Measurements from ENCODE around the gene PRKAG2. TPM values are rescaled to one million over a fixed set of nuclear protein-coding genes. Genes with fewer than 3 reads are reported as not detected.
"Not testable (repeated sequence)": the region's sequence is repeated elsewhere in the genome, so short reads cannot be mapped to it uniquely, and the experiment has no call there.

Gene PRKAG2
- total RNA-seq, 4 donors from 2014 or later: 19.5 to 30.8 (median 27.6) TPM

- Histone ChIP-seq H3K27ac (no peak overlapping the region), H3K4me3 (replicated peaks in 1 of 3) (no peak overlapping the region), H3K4me1 (peaks cover 0 to under 1% of the 10 kb centered on the region in 2 donors), H3K27me3 (no peaks in the 10 kb centered on the region), H3K9me3 (no peaks in the 10 kb centered on the region), H3K36me3 (no peaks in the 10 kb centered on the region)
- no peak for DNase-seq
- intact Hi-C loops (cut with DNase I): no loop called here
- WGBS, 2 donors: 83 to 87% methylated on average over 13 of the region's 13 CpGs
- TF ChIP-seq CTCF (IDR thresholded peaks at IDR 0.05) (no peak), POLR2A (IDR thresholded peaks at IDR 0.05) (no peak)
Measured at GRCh38 chr7:151831606-151832005, 45.3 kb downstream of the PRKAG2 start.

- WGBS, 2 donors: 77 to 89% methylated on average over 26 of the region's 26 CpGs
- Histone ChIP-seq H3K4me1 (peaks cover 0 to 9% of the 10 kb centered on the region in 2 donors), H3K9me3 (no peaks in the 10 kb centered on the region), H3K36me3 (no peaks in the 10 kb centered on the region), H3K27me3 (no peaks in the 10 kb centered on the region), H3K4me3 (replicated peaks in 1 of 3) (no peak overlapping the region), H3K27ac (peak overlapping the region in 1 of 3 donors; percentile 33)
- intact Hi-C loops (cut with DNase I): no loop called here
- no peak for TF ChIP-seq POLR2A (IDR thresholded peaks at IDR 0.05)
- no peak for TF ChIP-seq CTCF (IDR thresholded peaks at IDR 0.05)
- DNase-seq: no peak
Measured at GRCh38 chr7:151830121-151830830, 46.6 kb downstream of the PRKAG2 start.

- H3K27ac ChIP-seq: no peak overlapping the region
- no peaks in the 10 kb centered on the region for H3K27me3 ChIP-seq
Measured at GRCh38 chr7:151829707-151830106, 47.2 kb downstream of the PRKAG2 start.

GRCh38 chr7:151827620-151828019, 49.3 kb downstream of the PRKAG2 start:
- Histone ChIP-seq H3K9me3 (no peaks in the 10 kb centered on the region), H3K36me3 (no peaks in the 10 kb centered on the region), H3K4me1 (peaks cover 0 to 14% of the 10 kb centered on the region in 2 donors), H3K27ac (no peak overlapping the region), H3K4me3 (replicated peaks in 1 of 3) (no peak overlapping the region), H3K27me3 (no peaks in the 10 kb centered on the region)
- DNase-seq: no peak
- intact Hi-C loops (cut with DNase I): no loop called here
- no peak for TF ChIP-seq CTCF (IDR thresholded peaks at IDR 0.05)
- TF ChIP-seq POLR2A (IDR thresholded peaks at IDR 0.05): no peak
- WGBS, 2 donors: 93 to 94% methylated on average over 8 of the region's 8 CpGs

More at GRCh38 chr7:151829707-151830106, 47.2 kb downstream of the PRKAG2 start:
- H3K36me3 ChIP-seq: no peaks in the 10 kb centered on the region
- WGBS, 2 donors: 86 to 88% methylated on average over 13 of the region's 13 CpGs
- H3K4me1 ChIP-seq: peaks cover 0 to 10% of the 10 kb centered on the region in 2 donors
- intact Hi-C loops (cut with DNase I): no loop called here
- H3K4me3 ChIP-seq (replicated peaks in 1 of 3): no peak overlapping the region
- no peak for TF ChIP-seq POLR2A (IDR thresholded peaks at IDR 0.05)
- no peak for TF ChIP-seq CTCF (IDR thresholded peaks at IDR 0.05)
- DNase-seq: no peak
- H3K9me3 ChIP-seq: no peaks in the 10 kb centered on the region

GRCh38 chr7:151826316-151826715, 50.6 kb downstream of the PRKAG2 start:
- peaks cover 0 to 14% of the 10 kb centered on the region in 2 donors for H3K4me1 ChIP-seq
- H3K9me3 ChIP-seq; intact Hi-C loops (cut with DNase I); DNase-seq; H3K36me3 ChIP-seq; H3K27me3 ChIP-seq; H3K4me3 ChIP-seq (replicated peaks in 1 of 3): not testable (repeated sequence)
- WGBS, 2 donors: 77 to 87% methylated on average over 6 of the region's 6 CpGs
- H3K27ac ChIP-seq: peak overlapping the region in 1 of 3 donors; percentile 7

All from thyroid gland (tissue), 4 donors.